ENCODE data around the gene TIMM44. TPM values are rescaled to one million over a fixed set of nuclear protein-coding genes. Genes with fewer than 3 reads are reported as not detected.

The TIMM44 gene
- total and polyA plus RNA-seq, 7 donors = 33.0 to 80.1 (median 72.4) TPM

DNA sequence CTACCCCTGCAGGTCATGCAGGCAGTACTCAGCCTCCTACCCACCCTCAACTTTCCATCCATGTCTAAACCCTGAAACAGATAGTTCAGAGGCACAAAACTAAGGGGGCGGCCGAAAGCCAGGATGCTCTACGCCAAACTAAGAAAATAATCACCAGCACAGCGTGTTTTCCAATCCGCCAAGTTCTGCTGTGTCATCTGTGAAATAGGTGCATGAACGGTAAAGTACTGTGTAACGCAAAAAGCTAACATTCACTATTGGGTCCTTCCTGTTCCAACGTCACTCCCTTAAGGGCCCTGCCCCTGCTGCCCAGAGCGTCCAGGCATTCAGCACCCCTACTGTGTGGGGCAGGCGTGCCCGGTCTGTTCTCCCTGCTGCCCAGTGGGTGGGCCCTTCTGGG lies 12.2 kb upstream of the TIMM44 start:
- Histone ChIP-seq H3K9me3 (no peaks in the 10 kb centered on the region), H3K4me3 (no peak overlapping the region), H3K36me3 (peaks cover 0 to 8% (median 3%) of the 10 kb centered on the region in 4 donors), H3K27me3 (no peaks in the 10 kb centered on the region), H3K4me1 (peaks cover 0 to 4% (median 0%) of the 10 kb centered on the region in 4 donors), H3K27ac (no peak overlapping the region)
- WGBS, 2 donors = 89 to 91% methylated on average over 11 of the region's 11 CpGs
- intact Hi-C loops (cut with DNase I) = no loop called here
- TF ChIP-seq POLR2AphosphoS5 (IDR thresholded peaks at IDR 0.05) = no peak
- no peak for TF ChIP-seq POLR2A (IDR thresholded peaks at IDR 0.05)
- TF ChIP-seq EP300 (IDR thresholded peaks at IDR 0.05) = no peak
- TF ChIP-seq CTCF (IDR thresholded peaks at IDR 0.05) = no peak
- DNase-seq = no peak

- Histone ChIP-seq H3K27ac (no peak overlapping the region), H3K4me1 (peaks cover 0 to 4% (median 0%) of the 10 kb centered on the region in 4 donors), H3K4me3 (no peak overlapping the region), H3K36me3 (no peaks in the 10 kb centered on the region), H3K9me3 (no peaks in the 10 kb centered on the region), H3K27me3 (no peaks in the 10 kb centered on the region)
- intact Hi-C loops (cut with DNase I) = no loop called here
- no peak for DNase-seq
- 84 to 88% methylated on average over 7 of the region's 7 CpGs for WGBS, 2 donors
- TF ChIP-seq CTCF (IDR thresholded peaks at IDR 0.05) (no peak), POLR2A (IDR thresholded peaks at IDR 0.05) (no peak), POLR2AphosphoS5 (IDR thresholded peaks at IDR 0.05) (no peak), EP300 (IDR thresholded peaks at IDR 0.05) (no peak)
These were observed 10.1 kb upstream of the TIMM44 start for GRCh38 chr19:7953576-7953975.

- Histone ChIP-seq H3K4me1 (peaks cover 0 to 4% (median 0%) of the 10 kb centered on the region in 4 donors), H3K27me3 (no peaks in the 10 kb centered on the region), H3K27ac (no peak overlapping the region), H3K36me3 (no peaks in the 10 kb centered on the region), H3K4me3 (no peak overlapping the region), H3K9me3 (no peaks in the 10 kb centered on the region)
- intact Hi-C loops (cut with DNase I) = no loop called here
- no peak for DNase-seq
- WGBS, 2 donors = 31 to 36% methylated on average over 3 of the region's 3 CpGs
- TF ChIP-seq CTCF (IDR thresholded peaks at IDR 0.05) (no peak), POLR2A (IDR thresholded peaks at IDR 0.05) (no peak), EP300 (IDR thresholded peaks at IDR 0.05) (no peak), POLR2AphosphoS5 (IDR thresholded peaks at IDR 0.05) (no peak)
These were observed 9.6 kb upstream of the TIMM44 start for GRCh38 chr19:7953060-7953459.

DNA sequence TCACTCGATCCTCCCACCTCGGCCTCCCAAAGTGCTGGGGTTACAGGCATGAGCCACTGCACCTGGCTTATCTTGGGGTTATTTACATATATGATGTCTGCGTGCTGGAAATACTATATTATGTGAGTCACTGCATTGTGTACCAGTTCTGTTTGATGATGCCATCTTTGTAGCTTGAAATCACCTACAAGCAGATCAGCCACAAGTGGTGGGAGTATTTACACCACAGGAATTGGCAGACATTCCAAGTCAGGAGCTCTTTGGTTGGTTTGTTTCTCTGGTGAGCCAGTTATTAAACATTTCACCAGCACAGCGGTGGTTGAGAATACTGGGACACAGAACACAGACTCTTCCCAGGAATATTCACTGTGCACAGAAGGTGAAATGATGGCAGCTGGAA lies 4.5 kb upstream of the TIMM44 start:
- TF ChIP-seq POLR2A (IDR thresholded peaks at IDR 0.05) (no peak), POLR2AphosphoS5 (IDR thresholded peaks at IDR 0.05) (no peak), EP300 (IDR thresholded peaks at IDR 0.05) (no peak), CTCF (IDR thresholded peaks at IDR 0.05) (no peak)
- H3K27me3 ChIP-seq = no peaks in the 10 kb centered on the region
- H3K4me3 ChIP-seq = no peak overlapping the region
- H3K9me3 ChIP-seq = no peaks in the 10 kb centered on the region
- no peaks in the 10 kb centered on the region for H3K36me3 ChIP-seq
- intact Hi-C loops (cut with DNase I) = no loop called here
- peaks cover 3 to 16% (median 10%) of the 10 kb centered on the region in 4 donors for H3K4me1 ChIP-seq
- DNase-seq = no peak
- no peak overlapping the region for H3K27ac ChIP-seq
- 92 to 93% methylated on average over 4 of the region's 4 CpGs for WGBS, 2 donors

DNA sequence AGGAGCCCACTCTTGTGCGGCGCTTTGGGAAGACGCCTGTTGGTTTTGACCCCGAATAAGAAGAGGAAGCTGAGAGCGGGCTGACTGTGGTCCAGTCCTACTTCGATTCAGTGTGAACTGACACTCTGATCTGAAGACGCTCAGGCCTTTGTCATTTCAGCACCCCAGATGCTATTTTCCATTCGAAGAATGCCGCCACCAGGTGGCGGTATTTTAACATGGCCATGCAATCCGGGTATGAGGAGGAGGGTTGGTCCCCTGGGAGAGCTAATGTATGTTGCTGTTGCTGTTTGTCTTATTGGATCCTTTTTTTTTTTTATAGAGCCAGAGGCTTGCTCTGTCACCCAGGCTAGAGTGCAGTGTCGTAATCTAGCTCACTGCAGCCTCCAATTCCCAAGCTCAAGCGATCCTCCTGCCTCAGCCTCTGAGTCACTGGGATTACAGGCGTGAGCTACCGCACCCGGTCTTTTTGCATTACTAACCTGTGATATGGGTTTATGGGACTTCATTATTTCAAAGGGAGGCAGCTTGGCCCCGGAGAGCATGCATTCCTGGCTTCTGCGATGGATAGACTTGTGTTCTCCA lies 803 bp upstream of the TIMM44 start:
- H3K27me3 ChIP-seq = no peaks in the 10 kb centered on the region
- H3K4me3 ChIP-seq = peak overlapping the region; percentile 32 to 87 (median 72)
- peaks cover 0 to 20% (median 13%) of the 10 kb centered on the region in 4 donors for H3K36me3 ChIP-seq
- intact Hi-C loops (cut with DNase I) = loop anchor here (1.0 kb wide), 2 partner anchors 58 to 309 kb away; no protein-coding TSS in a partner anchor
- no peaks in the 10 kb centered on the region for H3K9me3 ChIP-seq
- peak; percentile 92 for DNase-seq
- 24 to 27% methylated on average over 18 of the region's 18 CpGs for WGBS, 2 donors
- peaks cover 3 to 49% (median 37%) of the 10 kb centered on the region in 4 donors for H3K4me1 ChIP-seq
- TF ChIP-seq POLR2AphosphoS5 (IDR thresholded peaks at IDR 0.05) = no peak
- no peak for TF ChIP-seq POLR2A (IDR thresholded peaks at IDR 0.05)
- TF ChIP-seq CTCF (IDR thresholded peaks at IDR 0.05) = peak; percentile 85 to 96 (median 85)
- no peak for TF ChIP-seq EP300 (IDR thresholded peaks at IDR 0.05)
- peak overlapping the region; percentile 94 to 99 (median 96) for H3K27ac ChIP-seq

All from sigmoid colon (tissue), 7 donors.